ENCODE measurements around the gene ACBD4. TPM values are rescaled to one million over a fixed set of nuclear protein-coding genes. Genes with fewer than 3 reads are reported as not detected.
A peak's percentile ranks its signal among the peaks of the same experiment; 100 is the strongest.

Gene ACBD4
- total RNA-seq, 1 experiment from 2014 or later: 7.7 TPM

DNA sequence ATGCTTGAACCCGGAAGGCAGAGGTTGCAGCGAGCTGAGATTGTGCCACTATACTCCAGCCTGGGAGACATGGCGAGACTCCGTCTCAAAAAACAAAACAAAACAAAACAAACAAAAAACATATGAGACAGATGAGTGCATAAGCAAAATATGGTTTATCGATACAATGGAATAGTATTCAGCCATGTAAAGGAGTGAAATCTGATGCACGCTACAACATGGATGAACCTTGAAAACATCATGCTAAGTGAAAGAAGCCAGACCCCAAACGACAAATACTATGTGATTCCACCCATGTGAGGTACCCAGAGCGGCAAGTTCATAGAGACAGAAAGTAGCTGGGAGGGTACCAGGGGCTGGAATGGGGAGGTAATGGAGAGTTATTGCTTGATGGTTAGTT, 10.0 kb upstream of the ACBD4 start:
- Histone ChIP-seq H3K27me3 (ENCODE audit: control insufficient read depth, insufficient read depth, low read length) (no peaks in the 10 kb centered on the region), H3K36me3 (ENCODE audit: control insufficient read depth, insufficient read depth, low read length) (no peaks in the 10 kb centered on the region), H3K4me1 (ENCODE audit: control insufficient read depth, insufficient read depth, low read length) (peaks cover 68% of the 10 kb centered on the region), H3K9me3 (ENCODE audit: control insufficient read depth, insufficient read depth, low read depth, low read length) (no peaks in the 10 kb centered on the region), H3K27ac (ENCODE audit: low read length) (peak overlapping the region; percentile 69), H3K4me3 (ENCODE audit: low read depth in 2 of 2, low read length in 2 of 2) (no peak overlapping the region)
- no TSS peak for BruUV-seq (replicated peaks)
- in situ Hi-C loops (cut with HindIII; ENCODE audit: low pct_unique_long_range_greater_than_20kb, low sequenced_read_pairs): no loop called here
- DNase-seq (ENCODE audit: low read depth, low spot score) (no peak), ATAC-seq (no peak)
- ChIA-PET CTCF (no interaction called here), POLR2A (no interaction called here)
- intact Hi-C loops (cut with micrococcal nuclease; ENCODE audit: unreplicated experiment): no loop called here
- TF ChIP-seq TCF7L2 (IDR thresholded peaks at IDR 0.05; ENCODE audit: low read depth, low read length) (no peak), SIN3A (IDR thresholded peaks at IDR 0.05; ENCODE audit: borderline replicate concordance, insufficient read depth, low read depth, low read length) (no peak), POLR2AphosphoS5 (IDR thresholded peaks at IDR 0.05; ENCODE audit: low read depth, low read length) (no peak)
- TF ChIP-seq, protein P1, sequence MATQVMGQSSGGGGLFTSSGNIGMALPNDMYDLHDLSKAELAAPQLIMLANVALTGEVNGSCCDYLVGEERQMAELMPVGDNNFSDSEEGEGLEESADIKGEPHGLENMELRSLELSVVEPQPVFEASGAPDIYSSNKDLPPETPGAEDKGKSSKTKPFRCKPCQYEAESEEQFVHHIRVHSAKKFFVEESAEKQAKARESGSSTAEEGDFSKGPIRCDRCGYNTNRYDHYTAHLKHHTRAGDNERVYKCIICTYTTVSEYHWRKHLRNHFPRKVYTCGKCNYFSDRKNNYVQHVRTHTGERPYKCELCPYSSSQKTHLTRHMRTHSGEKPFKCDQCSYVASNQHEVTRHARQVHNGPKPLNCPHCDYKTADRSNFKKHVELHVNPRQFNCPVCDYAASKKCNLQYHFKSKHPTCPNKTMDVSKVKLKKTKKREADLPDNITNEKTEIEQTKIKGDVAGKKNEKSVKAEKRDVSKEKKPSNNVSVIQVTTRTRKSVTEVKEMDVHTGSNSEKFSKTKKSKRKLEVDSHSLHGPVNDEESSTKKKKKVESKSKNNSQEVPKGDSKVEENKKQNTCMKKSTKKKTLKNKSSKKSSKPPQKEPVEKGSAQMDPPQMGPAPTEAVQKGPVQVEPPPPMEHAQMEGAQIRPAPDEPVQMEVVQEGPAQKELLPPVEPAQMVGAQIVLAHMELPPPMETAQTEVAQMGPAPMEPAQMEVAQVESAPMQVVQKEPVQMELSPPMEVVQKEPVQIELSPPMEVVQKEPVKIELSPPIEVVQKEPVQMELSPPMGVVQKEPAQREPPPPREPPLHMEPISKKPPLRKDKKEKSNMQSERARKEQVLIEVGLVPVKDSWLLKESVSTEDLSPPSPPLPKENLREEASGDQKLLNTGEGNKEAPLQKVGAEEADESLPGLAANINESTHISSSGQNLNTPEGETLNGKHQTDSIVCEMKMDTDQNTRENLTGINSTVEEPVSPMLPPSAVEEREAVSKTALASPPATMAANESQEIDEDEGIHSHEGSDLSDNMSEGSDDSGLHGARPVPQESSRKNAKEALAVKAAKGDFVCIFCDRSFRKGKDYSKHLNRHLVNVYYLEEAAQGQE (IDR thresholded peaks at IDR 0.05; ENCODE audit: insufficient read depth in 1 of 2, low read depth in 2 of 2, low read length in 1 of 2): no peak
- TF ChIP-seq, protein P2, sequence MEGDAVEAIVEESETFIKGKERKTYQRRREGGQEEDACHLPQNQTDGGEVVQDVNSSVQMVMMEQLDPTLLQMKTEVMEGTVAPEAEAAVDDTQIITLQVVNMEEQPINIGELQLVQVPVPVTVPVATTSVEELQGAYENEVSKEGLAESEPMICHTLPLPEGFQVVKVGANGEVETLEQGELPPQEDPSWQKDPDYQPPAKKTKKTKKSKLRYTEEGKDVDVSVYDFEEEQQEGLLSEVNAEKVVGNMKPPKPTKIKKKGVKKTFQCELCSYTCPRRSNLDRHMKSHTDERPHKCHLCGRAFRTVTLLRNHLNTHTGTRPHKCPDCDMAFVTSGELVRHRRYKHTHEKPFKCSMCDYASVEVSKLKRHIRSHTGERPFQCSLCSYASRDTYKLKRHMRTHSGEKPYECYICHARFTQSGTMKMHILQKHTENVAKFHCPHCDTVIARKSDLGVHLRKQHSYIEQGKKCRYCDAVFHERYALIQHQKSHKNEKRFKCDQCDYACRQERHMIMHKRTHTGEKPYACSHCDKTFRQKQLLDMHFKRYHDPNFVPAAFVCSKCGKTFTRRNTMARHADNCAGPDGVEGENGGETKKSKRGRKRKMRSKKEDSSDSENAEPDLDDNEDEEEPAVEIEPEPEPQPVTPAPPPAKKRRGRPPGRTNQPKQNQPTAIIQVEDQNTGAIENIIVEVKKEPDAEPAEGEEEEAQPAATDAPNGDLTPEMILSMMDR (IDR thresholded peaks at IDR 0.05): no peak

DNA sequence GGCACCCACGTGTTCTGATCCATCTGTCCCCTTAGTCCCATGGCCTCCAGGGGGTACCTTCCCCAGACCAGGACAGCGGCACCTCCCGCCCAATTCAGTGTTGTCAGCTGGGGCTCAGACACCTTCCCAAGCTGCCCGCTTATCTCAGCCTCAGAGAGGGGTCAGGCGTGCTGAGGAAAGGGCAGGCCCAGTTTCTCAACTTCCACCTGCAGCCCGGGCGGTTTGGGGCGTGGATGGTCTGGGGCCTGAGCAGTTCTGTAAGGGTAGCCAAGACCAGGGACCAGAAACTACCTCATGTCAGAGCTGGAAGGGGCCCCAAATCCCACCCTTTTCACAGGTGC, 8.3 kb upstream of the ACBD4 start:
- DNase-seq (ENCODE audit: low read depth, low spot score) (no peak), ATAC-seq (no peak)
- TF ChIP-seq, protein P2 (IDR thresholded peaks at IDR 0.05): no peak
- TF ChIP-seq TCF7L2 (IDR thresholded peaks at IDR 0.05; ENCODE audit: low read depth, low read length): no peak
- TF ChIP-seq SIN3A (IDR thresholded peaks at IDR 0.05; ENCODE audit: borderline replicate concordance, insufficient read depth, low read depth, low read length): no peak
- TF ChIP-seq POLR2AphosphoS5 (IDR thresholded peaks at IDR 0.05; ENCODE audit: low read depth, low read length): no peak
- TF ChIP-seq, protein P1 (IDR thresholded peaks at IDR 0.05; ENCODE audit: insufficient read depth in 1 of 2, low read depth in 2 of 2, low read length in 1 of 2): no peak
- Histone ChIP-seq H3K4me3 (ENCODE audit: low read depth in 2 of 2, low read length in 2 of 2) (no peak overlapping the region), H3K36me3 (ENCODE audit: control insufficient read depth, insufficient read depth, low read length) (no peaks in the 10 kb centered on the region; the same call in 1 of the 2 replicates), H3K9me3 (ENCODE audit: control insufficient read depth, insufficient read depth, low read depth, low read length) (no peaks in the 10 kb centered on the region), H3K27ac (ENCODE audit: low read length) (peak overlapping the region; percentile 83), H3K4me1 (ENCODE audit: control insufficient read depth, insufficient read depth, low read length) (peaks cover 70% of the 10 kb centered on the region), H3K27me3 (ENCODE audit: control insufficient read depth, insufficient read depth, low read length) (no peaks in the 10 kb centered on the region)
- in situ Hi-C loops (cut with HindIII; ENCODE audit: low pct_unique_long_range_greater_than_20kb, low sequenced_read_pairs): no loop called here
- no TSS peak for BruUV-seq (replicated peaks)
- CTCF ChIA-PET: no interaction called here
- POLR2A ChIA-PET: interaction anchor here (0.5 kb wide), 1 partner anchor 936 kb away, joined by 8 read pairs; no protein-coding TSS in a partner anchor
- intact Hi-C loops (cut with micrococcal nuclease; ENCODE audit: unreplicated experiment): no loop called here

Data from Panc1 (cell line).